DMS79 treated with DMSO at 0.1 percent for 48 hours (cell line): ENCODE results near the gene GALNT18.

Experiments used
- DNase-seq: peaks from one replicate; lab custom pipeline; 2025; lab: John Stamatoyannopoulos, UW

Gene GALNT18

DNA sequence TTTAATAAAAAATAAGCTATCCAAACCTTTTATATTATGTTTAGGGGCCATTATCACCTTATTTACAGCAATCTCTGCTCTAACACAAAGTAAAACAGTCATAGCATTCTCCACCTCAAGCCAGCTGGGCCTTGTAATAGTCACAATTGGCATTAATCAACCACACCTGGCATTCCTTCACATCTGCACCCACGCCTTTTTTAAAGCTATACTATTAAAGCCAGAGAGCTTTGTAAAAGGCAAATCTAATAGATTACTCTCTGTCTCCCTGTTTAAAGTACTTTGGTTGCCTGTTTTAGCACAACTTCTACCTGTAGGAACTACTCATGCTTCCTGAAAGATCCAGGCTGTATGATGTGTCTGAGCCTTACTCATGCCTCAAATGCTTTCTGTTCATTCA is 381.8 kb downstream of the GALNT18 start:
- no peak for DNase-seq

- no peak for DNase-seq
These were observed 384.6 kb downstream of the GALNT18 start for GRCh38 chr11:11237070-11237832.

- no peak for DNase-seq
These were observed 385.2 kb downstream of the GALNT18 start for GRCh38 chr11:11236498-11237059.

DNA sequence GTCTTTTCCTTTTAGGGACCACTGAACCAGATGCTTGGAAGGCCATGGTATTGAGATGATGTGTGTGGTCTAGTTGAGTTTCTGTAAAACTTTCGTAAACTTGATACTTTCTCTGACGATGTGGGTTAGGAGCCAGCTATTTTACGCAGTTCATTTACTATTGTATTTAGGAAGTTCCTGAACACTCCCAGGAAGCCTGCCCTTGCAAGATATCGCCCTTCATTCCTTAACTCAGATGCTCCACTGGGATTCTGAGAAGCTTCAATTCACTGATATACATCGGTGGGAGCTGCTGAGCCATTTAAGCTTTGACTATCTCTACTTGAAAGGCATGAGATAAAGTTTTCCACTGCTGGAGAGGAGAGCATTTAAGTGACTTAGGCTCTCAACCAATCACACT is 390.0 kb downstream of the GALNT18 start:
- DNase-seq: no peak

DNA sequence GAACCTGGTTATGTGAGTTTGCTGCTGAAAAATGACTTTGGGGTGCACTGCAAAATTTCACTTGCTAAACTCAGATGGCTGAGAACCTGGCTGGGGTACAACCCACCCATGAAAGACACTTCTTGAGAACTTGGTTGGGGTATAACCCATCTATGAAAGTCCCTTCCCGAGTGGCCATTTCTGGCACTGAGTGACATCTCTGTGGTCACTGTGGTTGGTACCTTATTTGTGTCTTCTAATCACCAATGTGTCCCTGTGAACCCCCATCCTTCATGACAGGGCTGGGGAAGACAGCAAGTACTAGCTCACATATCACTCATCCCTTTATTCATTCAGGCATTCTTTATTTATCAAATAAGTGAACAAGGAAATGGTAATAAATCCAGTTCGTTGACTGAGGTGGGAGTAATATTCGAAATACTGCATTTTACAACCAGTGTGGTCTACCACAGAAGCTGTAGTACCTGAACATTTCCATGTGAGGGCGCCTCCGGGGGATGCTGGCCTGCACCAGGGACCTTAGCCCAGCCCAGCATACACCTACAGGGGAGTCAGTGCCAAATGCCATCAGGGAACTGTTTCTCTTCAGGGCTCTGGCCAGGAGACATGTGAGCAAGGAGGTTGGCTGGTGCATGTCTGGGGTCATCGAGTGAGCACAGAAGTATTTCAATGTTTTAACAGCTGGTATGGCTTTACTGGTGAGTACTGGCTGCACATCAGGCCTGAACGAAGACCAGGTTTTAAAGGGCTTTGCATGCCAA is 390.8 kb downstream of the GALNT18 start:
- DNase-seq: no peak

DNA sequence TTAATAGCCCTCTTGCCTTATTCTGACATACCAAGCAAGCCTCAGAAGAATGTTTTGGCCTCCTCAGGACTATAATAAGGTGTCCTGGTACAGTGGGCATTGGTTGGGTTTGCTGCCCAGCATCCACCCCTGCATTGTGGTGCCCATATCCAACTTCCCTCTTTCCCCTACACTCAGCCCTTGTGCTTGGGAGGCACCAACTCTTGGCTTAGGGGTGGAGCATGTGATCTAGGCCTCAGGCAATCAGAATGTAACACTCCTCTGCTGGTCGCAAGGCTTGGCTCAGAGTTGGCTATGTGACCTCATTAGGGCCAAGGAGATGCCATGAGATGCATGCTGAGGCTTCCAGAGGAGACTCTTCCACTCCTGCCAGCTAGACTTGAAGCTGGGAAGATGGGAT is 391.7 kb downstream of the GALNT18 start:
- DNase-seq: no peak

DNA sequence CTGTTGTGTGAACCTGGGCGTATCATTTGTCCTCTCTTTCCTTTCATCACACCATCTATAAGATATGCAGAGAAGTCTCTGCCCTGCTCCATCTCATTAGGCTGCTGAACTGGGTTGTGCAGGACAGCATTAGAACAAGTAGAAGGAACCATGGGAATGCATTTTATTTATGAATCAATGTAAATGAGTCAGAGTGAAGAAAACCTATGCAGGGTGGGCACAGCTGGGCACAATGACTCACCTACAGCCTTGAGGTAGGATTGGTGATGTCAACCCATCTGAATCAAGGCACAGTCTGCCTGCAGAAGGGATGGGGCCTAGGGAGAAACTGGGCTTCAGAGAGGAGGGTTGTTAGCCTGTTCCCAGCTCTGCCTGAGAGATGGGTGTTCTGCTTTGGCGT is 392.2 kb downstream of the GALNT18 start:
- no peak for DNase-seq

- DNase-seq: no peak
These were observed 394.3 kb downstream of the GALNT18 start for GRCh38 chr11:11227296-11228085.
